Activated CD4-positive, alpha-beta T cell treated with anti-CD3 and anti-CD28 coated beads for 24 hours (primary cell): ENCODE results near the gene CDHR2.
"Not testable (repeated sequence)": the region's sequence is repeated elsewhere in the genome, so short reads cannot be mapped to it uniquely, and the experiment has no call there.

Source experiments
- DNase-seq, 2 donors: peaks; one replicate each; pipeline ENCODE4 v3.0.0-alpha.2; 2020; ENCODE audit warnings: low read depth in 2 of 2

CDHR2 gene

DNA sequence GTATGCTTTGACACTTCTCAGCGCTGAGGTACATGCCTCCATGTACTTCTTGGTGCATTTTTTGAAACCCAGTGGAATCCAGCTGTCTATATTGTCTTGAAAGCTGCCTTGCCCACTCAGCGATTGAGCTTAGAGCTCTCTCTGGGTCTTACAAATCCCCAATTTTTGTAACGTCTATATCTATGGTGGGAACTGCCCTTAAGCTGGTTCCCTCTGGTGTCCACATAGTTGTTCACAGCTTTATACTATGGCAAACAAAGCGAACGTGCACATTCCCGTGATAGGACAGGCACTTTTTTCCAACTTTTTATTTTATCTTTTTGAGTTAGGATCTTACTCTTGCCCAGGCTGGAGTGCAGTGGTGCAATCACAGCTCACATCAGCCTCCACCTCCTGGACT, 20.9 kb downstream of the CDHR2 start:
- no peak for DNase-seq

DNA sequence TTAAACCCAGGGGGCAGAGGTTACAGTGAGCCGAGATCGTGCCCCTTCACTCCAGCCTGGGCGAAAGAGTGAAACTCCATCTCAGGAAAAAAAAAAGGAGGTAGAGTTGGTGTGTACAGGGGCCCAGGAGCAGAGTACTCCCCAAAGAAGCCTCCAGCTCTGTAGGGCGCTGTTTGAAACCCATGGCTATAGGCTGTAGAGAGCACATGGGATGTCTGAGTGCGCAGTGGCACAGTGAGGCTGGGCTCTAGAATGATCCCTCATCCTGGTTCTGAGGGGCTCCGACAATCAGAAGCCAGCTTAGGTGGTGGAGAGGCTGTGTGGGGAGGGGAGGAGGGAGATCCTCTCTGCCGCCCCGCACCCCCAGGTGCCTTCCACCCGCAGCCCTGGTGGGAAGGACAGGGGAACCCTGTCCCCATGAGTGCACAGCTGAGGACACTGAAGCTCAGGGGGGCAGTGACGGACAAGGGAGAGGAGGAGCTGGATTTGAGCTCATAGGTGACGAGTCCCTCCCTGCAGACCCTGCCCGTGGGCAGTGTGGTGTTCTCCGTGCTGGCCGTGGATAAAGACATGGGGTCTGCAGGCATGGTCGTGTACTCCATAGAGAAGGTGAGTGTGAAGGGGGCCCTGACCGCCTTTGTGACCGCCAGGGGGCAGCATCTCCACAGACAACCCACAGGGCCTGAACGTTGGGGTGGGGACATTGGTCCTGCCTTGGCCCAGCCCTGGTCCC, 24.6 kb downstream of the CDHR2 start:
- DNase-seq, result peak; percentile 72 to 82

DNA sequence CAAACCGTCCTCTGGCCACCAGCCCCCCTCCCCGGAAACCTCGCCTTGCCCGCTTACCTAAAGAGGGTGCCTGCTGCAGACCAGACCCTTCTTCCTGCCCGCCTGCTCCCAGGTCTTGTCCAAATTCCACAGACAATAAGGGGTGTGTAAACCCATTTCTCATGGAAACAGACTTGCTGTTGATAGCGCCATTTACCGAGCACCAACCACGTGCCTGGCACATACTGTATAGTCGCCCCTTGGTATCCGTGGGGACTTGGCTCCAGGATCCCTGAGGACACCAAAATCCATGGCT, 25.1 kb downstream of the CDHR2 start:
- DNase-seq, result no peak

DNA sequence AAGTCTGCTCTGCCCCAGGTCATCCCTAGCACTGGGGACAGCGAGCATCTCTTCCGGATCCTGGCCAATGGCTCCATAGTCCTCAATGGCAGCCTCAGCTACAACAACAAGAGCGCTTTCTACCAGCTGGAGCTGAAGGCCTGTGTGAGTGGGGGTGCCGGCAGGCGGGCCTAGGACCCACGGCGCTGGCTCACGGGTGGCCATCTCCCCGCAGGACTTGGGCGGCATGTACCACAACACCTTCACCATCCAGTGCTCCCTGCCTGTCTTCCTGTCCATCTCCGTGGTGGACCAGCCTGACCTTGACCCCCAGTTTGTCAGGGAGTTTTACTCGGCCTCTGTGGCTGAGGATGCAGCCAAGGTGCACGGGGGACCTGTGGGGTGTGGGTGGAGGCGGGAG, 25.9 kb downstream of the CDHR2 start:
- no peak for DNase-seq

DNA sequence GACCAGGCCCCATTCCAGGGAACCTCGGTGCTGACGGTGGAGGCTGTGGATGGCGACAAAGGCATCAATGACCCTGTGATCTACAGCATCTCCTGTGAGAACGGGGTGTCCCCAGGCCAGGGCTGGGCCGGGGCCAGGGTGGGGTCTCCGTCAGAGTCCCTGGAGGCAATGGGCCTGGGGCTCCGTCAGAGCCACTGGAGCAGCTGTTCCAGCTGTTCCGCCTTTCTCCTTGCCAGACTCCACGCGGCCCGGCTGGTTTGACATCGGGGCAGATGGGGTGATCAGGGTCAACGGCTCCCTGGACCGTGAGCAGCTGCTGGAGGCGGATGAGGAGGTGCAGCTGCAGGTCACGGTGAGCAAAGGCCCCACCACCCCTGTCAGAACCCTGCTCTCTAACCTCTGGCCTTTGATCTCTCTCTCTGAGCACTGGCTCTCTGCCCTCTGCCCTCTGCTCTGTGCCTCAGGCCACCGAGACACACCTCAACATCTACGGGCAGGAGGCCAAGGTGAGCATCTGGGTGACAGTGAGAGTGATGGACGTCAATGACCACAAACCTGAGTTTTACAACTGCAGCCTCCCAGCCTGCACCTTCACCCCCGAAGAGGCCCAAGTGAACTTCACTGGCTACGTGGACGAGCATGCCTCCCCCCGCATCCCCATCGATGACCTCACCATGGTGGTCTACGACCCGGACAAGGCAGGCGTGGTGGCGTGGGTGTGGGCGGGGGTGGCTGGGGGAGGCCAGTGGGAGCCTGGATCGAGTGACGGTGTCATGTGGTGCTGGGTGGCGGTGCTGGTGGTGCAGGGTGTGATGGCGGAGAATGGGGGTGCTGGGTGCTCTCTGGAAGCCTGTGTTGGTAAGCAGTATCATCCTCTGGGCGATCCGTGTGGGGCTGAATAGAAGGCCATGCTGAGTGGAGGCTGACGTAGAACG, 26.6 kb downstream of the CDHR2 start:
- DNase-seq, result no peak

DNA sequence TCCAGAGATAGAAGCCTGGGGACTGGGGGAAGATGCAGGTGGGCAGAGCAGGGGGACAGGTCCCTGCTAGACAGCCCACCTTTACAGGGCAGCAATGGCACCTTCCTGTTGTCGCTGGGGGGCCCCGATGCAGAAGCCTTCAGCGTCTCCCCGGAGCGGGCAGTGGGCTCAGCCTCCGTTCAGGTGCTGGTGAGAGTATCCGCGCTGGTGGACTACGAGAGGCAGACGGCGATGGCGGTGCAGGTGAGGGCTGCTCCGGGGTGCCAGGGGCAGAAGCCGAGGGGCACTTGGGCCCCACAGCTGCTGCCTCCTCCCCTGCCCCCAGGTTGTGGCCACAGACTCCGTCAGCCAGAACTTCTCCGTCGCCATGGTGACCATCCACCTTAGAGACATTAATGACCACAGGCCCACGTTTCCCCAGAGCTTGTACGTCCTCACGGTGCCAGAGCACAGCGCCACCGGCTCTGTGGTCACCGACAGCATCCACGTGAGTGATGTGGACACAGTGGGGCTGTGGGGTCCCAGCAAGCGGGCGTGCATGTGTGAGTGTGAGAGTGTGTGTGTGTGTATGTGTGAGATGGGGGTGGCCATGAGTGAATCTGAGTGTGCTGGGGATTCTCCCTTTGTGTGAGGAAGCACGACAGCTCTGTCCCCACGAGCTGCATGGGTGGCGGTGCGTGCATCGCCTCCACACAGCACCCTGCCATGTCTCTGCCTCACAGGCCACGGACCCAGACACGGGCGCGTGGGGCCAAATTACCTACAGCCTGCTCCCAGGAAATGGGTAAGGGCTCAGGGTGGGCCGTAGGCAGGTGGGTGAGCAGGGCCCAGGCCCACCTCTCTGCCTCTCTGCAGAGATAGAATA, 28.4 kb downstream of the CDHR2 start:
- DNase-seq, result no peak

DNA sequence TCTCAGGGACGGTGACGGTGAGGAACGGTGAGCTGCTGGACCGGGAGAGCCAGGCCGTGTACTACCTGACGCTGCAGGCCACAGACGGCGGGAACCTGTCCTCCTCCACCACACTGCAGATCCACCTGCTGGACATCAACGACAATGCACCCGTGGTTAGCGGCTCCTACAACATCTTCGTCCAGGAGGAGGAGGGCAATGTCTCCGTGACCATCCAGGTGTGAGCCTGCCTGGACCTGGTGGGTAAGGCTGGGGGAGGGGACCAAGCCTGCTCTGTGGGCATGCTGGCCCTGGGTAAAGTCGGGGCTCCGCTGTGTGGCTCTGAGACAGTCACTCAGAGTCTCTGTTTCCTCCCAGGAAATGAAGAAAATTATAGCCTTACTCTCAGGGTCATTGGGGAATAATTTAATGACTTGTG, 29.3 kb downstream of the CDHR2 start:
- no peak for DNase-seq

DNA sequence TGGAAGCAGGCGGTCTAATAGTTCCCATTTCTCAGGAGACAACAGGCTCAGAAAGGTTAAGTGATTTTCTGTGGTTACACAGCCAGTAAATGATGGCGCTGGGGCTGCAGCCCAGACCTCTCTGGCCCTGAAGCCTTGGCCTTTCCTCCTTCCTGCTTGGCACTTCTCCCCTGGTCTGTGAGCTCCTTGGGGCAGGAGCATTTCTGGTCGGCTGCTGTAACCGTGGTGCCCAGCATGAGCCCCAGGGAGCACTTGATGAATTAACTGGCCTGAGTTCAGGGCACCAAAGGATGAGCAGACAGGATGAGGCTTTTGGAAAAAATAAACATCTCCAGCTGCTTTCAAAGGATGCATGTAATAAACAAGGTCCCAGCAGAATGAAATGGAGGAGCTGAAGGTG, 30.2 kb downstream of the CDHR2 start:
- DNase-seq, result no peak

DNA sequence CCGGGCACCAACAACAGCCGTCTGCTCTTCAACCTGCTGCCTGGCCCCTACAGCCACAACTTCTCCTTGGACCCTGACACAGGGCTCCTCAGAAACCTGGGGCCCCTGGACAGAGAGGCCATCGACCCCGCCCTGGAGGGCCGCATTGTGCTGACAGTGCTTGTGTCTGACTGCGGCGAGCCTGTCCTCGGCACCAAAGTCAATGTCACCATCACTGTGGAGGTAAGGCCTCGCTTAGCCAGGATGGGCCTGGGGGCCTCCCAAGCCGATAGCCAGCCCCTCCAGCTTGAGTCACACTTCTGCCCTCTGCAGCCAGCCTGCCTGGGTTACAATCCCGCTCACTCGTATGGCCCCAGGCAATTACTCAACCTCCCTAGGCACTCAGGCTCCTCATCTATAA, 32.2 kb downstream of the CDHR2 start:
- no peak for DNase-seq

DNA sequence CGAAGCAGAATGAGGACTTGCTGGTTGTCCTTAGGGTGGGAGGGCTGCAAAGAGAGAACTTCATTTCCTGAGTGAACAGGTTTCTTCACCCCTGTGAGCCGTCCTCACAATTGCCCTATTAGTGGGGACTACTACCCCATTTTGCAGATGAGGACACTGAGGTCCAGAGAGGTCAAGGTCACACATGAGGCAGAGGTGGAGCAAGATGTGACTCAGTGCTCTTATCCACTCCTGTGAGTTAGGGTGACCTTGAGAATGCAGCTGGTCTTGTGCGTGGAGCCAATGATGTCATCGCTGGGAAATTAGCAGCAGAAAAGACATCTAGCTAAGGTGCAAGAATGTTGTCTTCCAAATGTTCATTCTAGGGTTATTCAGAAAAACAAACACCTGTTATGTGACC, 33.9 kb downstream of the CDHR2 start:
- DNase-seq, result no peak

DNA sequence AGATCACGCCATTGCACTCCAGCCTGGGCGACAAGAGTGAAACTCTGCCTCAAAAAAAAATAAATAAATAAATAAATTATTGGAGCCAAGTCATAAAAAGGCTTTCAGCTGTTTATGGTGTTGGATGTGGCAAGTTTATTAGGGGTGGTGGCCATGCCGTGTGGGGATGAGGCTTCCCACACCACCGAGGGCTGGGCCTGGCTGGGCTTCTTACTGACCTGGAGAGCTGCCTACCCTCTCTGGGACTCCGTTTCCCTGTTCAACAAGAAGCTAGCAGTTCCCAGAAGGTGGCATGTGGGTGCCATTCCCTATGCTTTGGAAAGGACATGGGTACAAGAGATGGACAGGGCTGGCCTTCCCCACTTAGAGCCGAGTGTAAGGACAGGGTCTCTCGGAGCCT, 38.3 kb downstream of the CDHR2 start:
- no peak for DNase-seq

DNA sequence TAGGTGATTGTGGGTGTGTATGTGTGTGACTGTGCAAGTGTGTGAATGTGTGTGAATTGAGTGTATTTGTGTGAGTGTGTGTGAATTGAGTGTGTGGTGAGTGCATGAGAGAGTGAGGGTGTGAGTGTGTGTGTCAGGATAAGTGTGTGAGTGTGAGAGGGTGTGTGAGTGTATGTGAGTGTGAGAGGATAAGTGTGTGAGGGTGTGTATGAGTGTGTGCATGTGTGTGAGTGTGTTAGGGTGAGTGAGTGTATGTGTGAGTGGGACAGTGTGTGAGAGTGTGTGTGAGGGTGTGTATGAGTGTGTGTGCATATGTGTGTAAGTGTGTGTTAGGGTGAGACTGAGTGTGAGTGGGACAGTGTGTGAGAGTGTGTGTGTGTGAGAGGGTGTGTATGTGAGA, 39.2 kb downstream of the CDHR2 start:
- no peak for DNase-seq

DNA sequence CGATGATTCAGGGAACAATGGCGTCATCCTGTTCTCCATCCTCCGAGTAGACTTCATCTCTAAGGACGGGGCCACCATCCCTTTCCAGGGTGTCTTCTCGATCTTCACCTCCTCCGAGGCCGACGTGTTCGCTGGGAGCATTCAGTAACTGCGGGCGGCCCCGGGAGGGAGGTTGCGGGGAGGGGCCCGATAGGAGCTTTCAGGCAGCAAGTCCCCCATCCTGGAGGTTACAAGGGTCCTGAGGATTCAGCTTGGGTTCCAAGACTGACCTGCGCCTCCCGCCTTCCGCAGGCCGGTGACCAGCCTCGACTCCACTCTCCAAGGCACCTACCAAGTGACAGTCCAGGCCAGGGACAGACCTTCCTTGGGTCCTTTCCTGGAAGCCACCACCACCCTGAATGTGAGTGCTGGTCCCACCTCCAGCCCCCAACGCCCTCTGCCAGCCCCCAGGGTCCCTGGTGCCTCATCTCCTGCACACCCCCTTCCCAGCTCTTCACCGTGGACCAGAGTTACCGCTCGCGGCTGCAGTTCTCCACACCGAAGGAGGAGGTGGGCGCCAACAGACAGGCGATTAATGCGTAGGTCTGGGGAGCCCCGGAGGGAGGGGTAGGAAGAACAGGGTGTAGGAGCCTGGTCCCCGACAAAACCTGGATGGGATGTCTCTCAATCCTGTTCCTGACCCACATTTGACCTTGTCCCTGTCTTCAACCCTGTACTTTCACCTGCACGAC, 40.1 kb downstream of the CDHR2 start:
- DNase-seq, result no peak

DNA sequence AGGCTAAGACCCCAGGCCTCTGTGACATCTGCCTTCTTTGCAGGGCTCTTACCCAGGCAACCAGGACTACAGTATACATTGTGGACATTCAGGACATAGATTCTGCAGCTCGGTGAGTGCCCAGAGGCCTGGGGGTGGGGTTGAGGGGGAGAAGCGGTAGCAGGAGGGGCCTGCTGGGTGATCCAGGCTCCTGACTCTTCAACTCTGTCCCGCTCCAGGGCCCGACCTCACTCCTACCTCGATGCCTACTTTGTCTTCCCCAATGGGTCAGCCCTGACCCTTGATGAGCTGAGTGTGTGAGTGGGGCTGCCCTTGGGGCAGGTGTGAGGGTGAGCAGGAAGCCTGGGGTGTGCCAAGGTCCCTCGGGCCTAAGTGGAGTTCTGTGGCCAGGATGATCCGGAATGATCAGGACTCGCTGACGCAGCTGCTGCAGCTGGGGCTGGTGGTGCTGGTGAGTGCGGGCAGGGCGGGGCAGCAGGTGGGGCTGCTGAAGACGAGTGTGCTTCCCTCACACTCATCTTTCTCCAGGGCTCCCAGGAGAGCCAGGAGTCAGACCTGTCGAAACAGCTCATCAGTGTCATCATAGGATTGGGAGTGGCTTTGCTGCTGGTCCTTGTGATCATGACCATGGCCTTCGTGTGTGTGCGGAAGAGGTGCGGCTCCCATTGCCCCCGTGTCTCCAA, 41.0 kb downstream of the CDHR2 start:
- DNase-seq, result no peak

DNA sequence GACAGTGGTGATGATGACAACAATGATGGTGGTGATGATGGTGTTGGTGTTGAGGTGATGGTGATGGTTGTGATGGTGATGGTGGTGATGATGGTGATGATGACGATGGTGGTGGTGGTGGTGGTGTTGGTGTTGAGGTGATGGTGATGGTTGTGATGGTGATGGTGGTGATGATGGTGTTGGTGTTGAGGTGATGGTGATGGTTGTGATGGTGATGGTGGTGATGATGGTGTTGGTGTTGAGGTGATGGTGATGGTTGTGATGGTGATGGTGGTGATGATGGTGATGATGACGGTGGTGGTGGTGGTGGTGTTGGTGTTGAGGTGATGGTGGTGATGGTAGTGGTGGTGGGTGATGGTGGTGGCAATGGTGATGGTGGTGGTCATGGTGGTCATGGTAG, 42.5 kb downstream of the CDHR2 start:
- not testable (repeated sequence) for DNase-seq

DNA sequence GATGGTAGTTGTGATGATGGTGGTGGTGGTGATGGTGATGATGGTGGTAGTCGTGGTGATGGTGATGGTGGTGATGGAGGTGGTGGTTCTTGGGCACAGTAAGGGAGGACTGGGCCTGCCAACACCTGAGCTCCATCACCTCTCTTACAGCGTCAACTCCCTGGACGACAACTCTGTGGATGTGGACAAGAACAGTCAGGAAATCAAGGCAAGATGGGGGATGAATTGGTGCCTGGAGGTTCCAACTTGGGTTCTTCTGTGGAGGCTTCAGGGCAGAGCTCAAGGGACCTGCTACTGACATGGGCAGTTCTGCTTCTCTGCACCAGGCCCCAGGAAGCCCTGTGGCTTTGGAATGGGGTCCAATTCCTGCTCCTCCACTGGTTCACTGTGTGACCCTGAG, 43.4 kb downstream of the CDHR2 start:
- DNase-seq, result no peak

DNA sequence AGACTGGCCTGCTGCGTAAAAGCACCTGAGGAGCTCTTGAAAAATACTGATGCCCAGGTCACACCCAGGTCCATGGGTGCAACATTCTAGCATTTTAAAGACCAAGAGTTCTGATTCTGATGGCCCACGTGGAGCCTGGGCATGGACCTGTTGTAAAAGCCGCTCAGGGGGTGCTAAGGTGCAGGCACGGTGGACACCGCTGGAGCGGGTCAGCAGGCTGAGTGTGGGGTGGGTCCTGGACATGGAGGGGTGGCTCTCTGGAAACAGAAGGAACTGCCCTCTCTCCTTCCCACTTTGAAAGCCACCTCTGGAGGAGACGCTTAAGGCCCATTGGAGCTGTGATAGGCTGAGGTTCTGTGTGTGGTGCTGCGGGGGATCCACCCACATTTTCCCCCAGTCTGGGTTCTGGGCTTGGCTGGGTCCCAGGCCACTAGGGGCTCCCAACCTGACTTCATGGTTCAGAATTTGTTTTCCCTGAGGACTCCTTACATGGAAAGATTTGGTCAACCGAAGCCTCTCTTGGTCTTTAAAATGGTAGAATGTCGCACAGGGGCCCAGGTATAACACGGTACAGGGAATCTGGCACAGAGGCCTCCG, 44.2 kb downstream of the CDHR2 start:
- no peak for DNase-seq

DNA sequence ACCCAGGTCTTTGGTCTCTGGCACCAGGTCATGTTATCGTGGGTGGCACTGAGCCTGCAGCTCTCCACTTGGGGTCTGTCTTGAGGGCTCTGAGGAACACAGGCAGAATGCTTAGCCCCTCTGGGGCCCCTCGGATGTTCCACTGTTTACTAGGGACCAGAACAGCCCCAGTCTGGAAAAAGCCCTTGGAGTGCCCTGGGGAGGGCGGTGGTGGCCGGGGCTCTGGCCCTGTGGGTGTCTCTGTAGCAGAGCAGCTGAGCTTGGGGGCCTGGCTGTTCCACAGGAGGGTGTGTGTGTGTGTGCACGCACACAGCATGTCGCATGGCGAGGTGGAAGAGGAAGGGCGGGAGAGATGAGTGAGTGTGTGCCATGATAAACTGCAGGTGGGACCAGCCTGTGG, 45.4 kb downstream of the CDHR2 start:
- DNase-seq, result no peak

DNA sequence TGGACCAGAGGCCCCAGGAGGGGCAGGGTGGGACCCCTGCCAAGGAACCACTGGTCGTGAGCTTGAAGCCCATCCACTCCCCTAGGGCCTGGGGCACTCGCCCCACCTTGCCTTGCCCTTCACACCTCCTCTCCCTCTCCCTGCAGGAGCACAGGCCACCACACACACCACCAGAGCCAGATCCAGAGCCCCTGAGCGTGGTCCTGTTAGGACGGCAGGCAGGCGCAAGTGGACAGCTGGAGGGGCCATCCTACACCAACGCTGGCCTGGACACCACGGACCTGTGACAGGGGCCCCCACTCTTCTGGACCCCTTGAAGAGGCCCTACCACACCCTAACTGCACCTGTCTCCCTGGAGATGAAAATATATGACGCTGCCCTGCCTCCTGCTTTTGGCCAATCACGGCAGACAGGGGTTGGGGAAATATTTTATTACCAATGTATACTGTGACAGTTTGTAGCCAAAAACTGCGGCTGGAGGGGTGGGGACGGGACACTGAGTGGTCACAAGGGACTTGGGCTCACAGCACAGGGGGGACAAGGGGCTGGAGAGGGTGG, 46.3 kb downstream of the CDHR2 start:
- DNase-seq, result no peak

DNA sequence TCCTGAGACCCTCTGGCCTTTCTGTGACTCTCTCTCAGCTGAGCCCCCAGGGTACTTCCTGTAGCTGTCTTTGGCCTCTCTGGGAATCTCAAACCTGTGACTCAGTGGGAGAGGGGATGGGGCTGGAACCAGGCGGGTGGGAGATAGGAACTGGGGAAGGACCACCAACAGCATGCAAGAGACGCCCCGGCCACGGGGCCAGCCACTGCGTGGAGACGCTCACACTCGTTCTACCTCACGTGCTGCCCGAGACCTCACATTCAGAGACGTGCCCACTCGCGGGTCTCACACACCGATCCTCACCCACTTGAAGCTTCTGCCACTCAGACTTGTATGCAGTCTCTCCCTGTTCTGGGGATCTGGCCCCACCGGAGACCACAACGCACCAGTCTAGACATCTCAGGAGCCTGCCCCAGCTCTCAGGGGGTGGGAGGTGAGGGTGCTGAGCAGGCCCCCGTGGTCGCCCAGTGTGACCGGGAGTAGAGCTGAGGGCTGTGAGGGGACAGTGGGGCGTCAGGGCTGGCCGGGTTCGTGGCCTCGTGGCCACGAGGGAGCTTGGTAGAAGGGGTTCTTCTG, 47.0 kb downstream of the CDHR2 start:
- no peak for DNase-seq
